ENCODE measurements around the gene TYMS. TPM values are rescaled to one million over a fixed set of nuclear protein-coding genes. Genes with fewer than 3 reads are reported as not detected.

TYMS gene
- total RNA-seq, 1 experiment from 2014 or later, result 149 TPM

- Histone ChIP-seq H3K4me1 (replicated peaks; ENCODE audit: insufficient read depth) (no peaks in the 10 kb centered on the region), H3K36me3 (ENCODE audit: low read depth) (peaks cover 50% of the 10 kb centered on the region), H3K9me2 (ENCODE audit: insufficient read depth) (no peaks in the 10 kb centered on the region), H3K79me2 (ENCODE audit: low read depth) (no peaks in the 10 kb centered on the region), H3K4me2 (no peak overlapping the region), H3K4me3 (no peak overlapping the region), H3K9me3 (ENCODE audit: insufficient read depth, low read depth) (no peaks in the 10 kb centered on the region), H4K20me1 (ENCODE audit: insufficient read depth) (peaks cover 8% of the 10 kb centered on the region), H3K27ac (no peak overlapping the region), H3K27me3 (ENCODE audit: insufficient read depth, low read depth) (no peaks in the 10 kb centered on the region), H3F3A (ENCODE audit: insufficient read depth, low read depth) (peaks cover 32% of the 10 kb centered on the region), H2AFZ (no peak overlapping the region)
- TF ChIP-seq CTCF (conservative IDR thresholded peaks at IDR 0.05), result no peak
- TF ChIP-seq EZH2 (IDR thresholded peaks at IDR 0.05; ENCODE audit: low read depth), result no peak
- intact Hi-C loops (cut with micrococcal nuclease; ENCODE audit: unreplicated experiment), result no loop called here
- no peak for DNase-seq
- no TSS peak for BruUV-seq (replicated peaks)
- ChIA-PET POLR2A (ENCODE audit: unreplicated experiment) (no interaction called here), CTCF (no interaction called here)
These were observed 15.9 kb downstream of the TYMS start for GRCh38 chr18:673317-673716.

- Histone ChIP-seq H3K4me3 (no peak overlapping the region), H3K9me3 (ENCODE audit: insufficient read depth, low read depth) (no peaks in the 10 kb centered on the region), H3K27ac (no peak overlapping the region), H3F3A (ENCODE audit: insufficient read depth, low read depth) (peaks cover 31% of the 10 kb centered on the region), H3K4me2 (no peak overlapping the region), H2AFZ (no peak overlapping the region), H3K27me3 (ENCODE audit: insufficient read depth, low read depth) (no peaks in the 10 kb centered on the region), H3K36me3 (ENCODE audit: low read depth) (peaks cover 52% of the 10 kb centered on the region), H3K9me2 (ENCODE audit: insufficient read depth) (no peaks in the 10 kb centered on the region), H3K4me1 (replicated peaks; ENCODE audit: insufficient read depth) (no peaks in the 10 kb centered on the region), H4K20me1 (ENCODE audit: insufficient read depth) (peaks cover 8% of the 10 kb centered on the region), H3K79me2 (ENCODE audit: low read depth) (no peaks in the 10 kb centered on the region)
- ChIA-PET CTCF (no interaction called here), POLR2A (ENCODE audit: unreplicated experiment) (interaction anchor here (0.7 kb wide), 1 partner anchor 157 kb away, joined by 6 read pairs; no protein-coding TSS in a partner anchor)
- no peak for DNase-seq
- TF ChIP-seq CTCF (conservative IDR thresholded peaks at IDR 0.05), result no peak
- TF ChIP-seq EZH2 (IDR thresholded peaks at IDR 0.05; ENCODE audit: low read depth), result no peak
- intact Hi-C loops (cut with micrococcal nuclease; ENCODE audit: unreplicated experiment), result no loop called here
- no TSS peak for BruUV-seq (replicated peaks)
These were observed 16.3 kb downstream of the TYMS start for GRCh38 chr18:673769-674168.

- H3F3A ChIP-seq (ENCODE audit: insufficient read depth, low read depth), result peaks cover 24% of the 10 kb centered on the region
- H3K9me3 ChIP-seq (ENCODE audit: insufficient read depth, low read depth), result no peaks in the 10 kb centered on the region
- H3K79me2 ChIP-seq (ENCODE audit: low read depth), result no peaks in the 10 kb centered on the region
- DNase-seq, result no peak
- peaks cover 7% of the 10 kb centered on the region for H4K20me1 ChIP-seq (ENCODE audit: insufficient read depth)
- ChIA-PET POLR2A (ENCODE audit: unreplicated experiment) (no interaction called here), CTCF (no interaction called here)
- peaks cover 44% of the 10 kb centered on the region for H3K36me3 ChIP-seq (ENCODE audit: low read depth)
- no TSS peak for BruUV-seq (replicated peaks)
- H3K4me1 ChIP-seq (replicated peaks; ENCODE audit: insufficient read depth), result no peaks in the 10 kb centered on the region
- no peak overlapping the region for H2AFZ ChIP-seq
- TF ChIP-seq EZH2 (IDR thresholded peaks at IDR 0.05; ENCODE audit: low read depth), result no peak
- no peak for TF ChIP-seq CTCF (conservative IDR thresholded peaks at IDR 0.05)
- no peak overlapping the region for H3K4me3 ChIP-seq
- H3K4me2 ChIP-seq, result no peak overlapping the region
- no peak overlapping the region for H3K27ac ChIP-seq
- no peaks in the 10 kb centered on the region for H3K9me2 ChIP-seq (ENCODE audit: insufficient read depth)
- intact Hi-C loops (cut with micrococcal nuclease; ENCODE audit: unreplicated experiment), result no loop called here
- no peaks in the 10 kb centered on the region for H3K27me3 ChIP-seq (ENCODE audit: insufficient read depth, low read depth)
These were observed 17.9 kb downstream of the TYMS start for GRCh38 chr18:675307-675706.
